HCT116 (cell line): Measurements from ENCODE around the gene COX20. TPM values are rescaled to one million over a fixed set of nuclear protein-coding genes. Genes with fewer than 3 reads are reported as not detected.
A peak's percentile ranks its signal among the peaks of the same experiment; 100 is the strongest.

Experiments
- ATAC-seq: fragments of 200-7000 bp; cut with Tn5 transposase; 2 replicates; pipeline ENCODE4 v1.9.1; 2020; ENCODE audit warnings: mild to moderate bottlenecking, moderate library complexity
- BruUV-seq: library from RNA; stranded (reverse); fragments of 400-500 nt; replicated peaks from 2 replicates; lab custom pipeline; 2021; lab: Mats Ljungman, UMichigan
- CTCF ChIA-PET: fragments of 300-600 bp; sonication (Branson Sonifier 250); formaldehyde crosslinking; loops from one replicate; lab custom pipeline; 2021; ENCODE audit warnings: antibody characterized with exemption; lab: Charles Lee
- POLR2A ChIA-PET: fragments of 300-600, 350-600 bp; sonication (Branson Sonifier 250); formaldehyde crosslinking; loops from one replicate; lab custom pipeline; 2021; ENCODE audit warnings: antibody characterized with exemption; lab: Charles Lee
- RAD21 ChIA-PET, 2 experiments: fragments of 300-600 bp; sonication (Branson Sonifier 250); formaldehyde crosslinking; loops; one replicate each; lab custom pipeline; 2023; ENCODE audit warnings: low total read pairs in 2 of 2; ENCODE audit not compliant: uncharacterized antibody in 2 of 2, unreplicated experiment in 2 of 2, low non-redundant PET in 1 of 2; lab: Charles Lee
- DNase-seq: peaks from one replicate; pipeline ENCODE4 v3.0.0-alpha.2; 2010; ENCODE audit warnings: low read depth, low spot score
- H2AFZ ChIP-seq: fragments of 200-600 bp; shearing (Covaris generic), sonication (generic); 2 replicates; pipeline ENCODE4 v1.6.1; 2017; ENCODE audit warnings: low read depth, mixed run types, mixed read lengths, antibody characterized with exemption, low read length; ENCODE audit not compliant: poor library complexity, severe bottlenecking
- H3K27ac ChIP-seq: 2 replicates; pipeline ENCODE4 v1.5.1; 2012; ENCODE audit warnings: low read depth, low read length
- H3K27me3 ChIP-seq: fragments of 200-600 bp; sonication (generic); 2 replicates; pipeline ENCODE4 v1.6.1; 2016; ENCODE audit warnings: mixed run types, low read length, mixed read lengths; ENCODE audit not compliant: insufficient read depth
- H3K36me3 ChIP-seq, 2 experiments: fragments of 200-500 bp in 1 of 2; fragments of 200-600 bp in 1 of 2; sonication (Bioruptor generic) in 1 of 2; sonication (generic) in 1 of 2; 2 replicates each; pipeline versions ENCODE4 v1.5.1 to v1.6.1; 2014 to 2016; ENCODE audit warnings: low read length in 2 of 2, inconsistent platforms in 1 of 2, mixed read lengths in 1 of 2, mixed run types in 1 of 2; ENCODE audit not compliant: insufficient read depth in 2 of 2, control insufficient read depth in 1 of 2
- H3K4me1 ChIP-seq, 2 experiments: fragments of 200-600 bp in 1 of 2; sonication (generic) in 1 of 2; 2 replicates each; pipeline versions ENCODE4 v1.5.1 to v1.6.1; 2012 to 2017; ENCODE audit warnings: low read length in 2 of 2, inconsistent platforms in 1 of 2, mild to moderate bottlenecking in 1 of 2, mixed read lengths in 1 of 2, mixed run types in 1 of 2, moderate library complexity in 1 of 2; ENCODE audit not compliant: insufficient read depth in 2 of 2, control insufficient read depth in 1 of 2
- H3K4me2 ChIP-seq: fragments of 200-600 bp; sonication (generic); 2 replicates; pipeline ENCODE4 v1.6.1; 2017; ENCODE audit warnings: mixed run types, low read length, mixed read lengths
- H3K4me3 ChIP-seq, 2 experiments: fragments of 200-600 bp in 1 of 2; sonication (generic) in 1 of 2; replicated peaks in 1 of 2; 2 replicates each; pipeline ENCODE4 v1.5.1; 2011 to 2016; ENCODE audit warnings: low read length in 2 of 2, control low read depth in 1 of 2, low read depth in 1 of 2, mild to moderate bottlenecking in 1 of 2, mixed read lengths in 1 of 2, mixed run types in 1 of 2
- H3K79me2 ChIP-seq: fragments of 200-600 bp; sonication (generic); 2 replicates; pipeline ENCODE4 v1.6.1; 2017; ENCODE audit warnings: mild to moderate bottlenecking, mixed run types, low read length, moderate library complexity, mixed read lengths; ENCODE audit not compliant: insufficient read depth
- H3K9ac ChIP-seq: fragments of 200-600 bp; sonication (generic); 2 replicates; pipeline ENCODE4 v1.6.1; 2016; ENCODE audit warnings: low read length, mixed read lengths
- H3K9me2 ChIP-seq: fragments of 200-600 bp; sonication (generic), shearing (Covaris generic); 2 replicates; pipeline ENCODE4 v1.6.1; 2017; ENCODE audit warnings: mixed run types, mild to moderate bottlenecking, moderate library complexity; ENCODE audit not compliant: insufficient read depth
- H3K9me3 ChIP-seq, 2 experiments: fragments of 200-500 bp in 1 of 2; fragments of 200-600 bp in 1 of 2; sonication (Bioruptor generic) in 1 of 2; sonication (generic) in 1 of 2; 2 replicates each; pipeline ENCODE4 v1.6.1; 2014 to 2017; ENCODE audit warnings: low read length in 2 of 2, mixed read lengths in 2 of 2, inconsistent platforms in 1 of 2, low read depth in 1 of 2, mild to moderate bottlenecking in 1 of 2, mixed run types in 1 of 2, moderate library complexity in 1 of 2; ENCODE audit not compliant: control insufficient read depth in 1 of 2, insufficient read depth in 1 of 2
- H4K20me1 ChIP-seq: fragments of 200-600 bp; sonication (generic), shearing (Covaris generic); 2 replicates; pipeline ENCODE4 v1.6.1; 2017; ENCODE audit warnings: mixed run types, mild to moderate bottlenecking, moderate library complexity; ENCODE audit not compliant: insufficient read depth
- ATF3 ChIP-seq: IDR thresholded peaks from 2 replicates; pipeline ENCODE4 v1.6.1; 2012
- CBX3 ChIP-seq: IDR thresholded peaks from 2 replicates; pipeline ENCODE4 v1.6.1; 2012; ENCODE audit warnings: low read depth
- CEBPB ChIP-seq: IDR thresholded peaks from 2 replicates; pipeline ENCODE4 v1.6.1; 2012; ENCODE audit warnings: low read depth
- EGR1 ChIP-seq: IDR thresholded peaks from 2 replicates; pipeline ENCODE4 v1.6.1; 2012; ENCODE audit warnings: low read depth
- EZH2phosphoT487 ChIP-seq: fragments of 200-600 bp; IDR thresholded peaks from 2 replicates; pipeline ENCODE4 v1.6.1; 2018; ENCODE audit warnings: antibody characterized with exemption, borderline replicate concordance
- FOSL1 ChIP-seq: IDR thresholded peaks from 2 replicates; pipeline ENCODE4 v1.6.1; 2012; ENCODE audit warnings: low read depth
- MAX ChIP-seq: IDR thresholded peaks from 2 replicates; pipeline ENCODE4 v1.6.1; 2012
- POLR2A ChIP-seq: IDR thresholded peaks from 2 replicates; pipeline ENCODE4 v1.7.0; 2011; ENCODE audit warnings: borderline replicate concordance; ENCODE audit not compliant: insufficient read depth, insufficient read length; ENCODE audit errors: extremely low read depth
- POLR2AphosphoS5 ChIP-seq: IDR thresholded peaks from 2 replicates; pipeline ENCODE4 v1.6.1; 2011; ENCODE audit warnings: mild to moderate bottlenecking, low read depth, low read length, moderate library complexity
- RAD21 ChIP-seq: IDR thresholded peaks from 2 replicates; pipeline ENCODE4 v1.6.1; 2012; ENCODE audit warnings: low read depth, mild to moderate bottlenecking
- REST ChIP-seq: IDR thresholded peaks from 2 replicates; pipeline ENCODE4 v1.6.1; 2012; ENCODE audit warnings: low read depth
- SIN3A ChIP-seq: IDR thresholded peaks from 2 replicates; pipeline ENCODE4 v1.6.1; 2012; ENCODE audit warnings: low read depth
- SP1 ChIP-seq: IDR thresholded peaks from 2 replicates; pipeline ENCODE4 v1.6.1; 2012; ENCODE audit warnings: low read depth
- SRF ChIP-seq: IDR thresholded peaks from 2 replicates; pipeline ENCODE4 v1.6.1; 2012; ENCODE audit warnings: low read depth
- TCF7L2 ChIP-seq: IDR thresholded peaks from 2 replicates; pipeline ENCODE4 v1.7.0; 2011; ENCODE audit warnings: borderline replicate concordance, inconsistent platforms; ENCODE audit not compliant: insufficient read depth, insufficient read length; ENCODE audit errors: extremely low read depth
- ZBTB33 ChIP-seq: IDR thresholded peaks from 2 replicates; pipeline ENCODE4 v1.6.1; 2011; ENCODE audit warnings: mild to moderate bottlenecking, low read length, moderate library complexity; ENCODE audit not compliant: insufficient replicate concordance; ENCODE audit errors: extremely low read depth
- ZNF274 ChIP-seq: fragments of 200-500 bp; sonication (Bioruptor generic); IDR thresholded peaks from 2 replicates; pipeline ENCODE4 v1.6.1; 2014; ENCODE audit warnings: mild to moderate bottlenecking, low read depth, low read length, inconsistent platforms
- intact Hi-C: fragments of 100-400 bp; cut with micrococcal nuclease; formaldehyde crosslinking; loops from 2 replicates; pipeline ENCODE4 v1.10.0; 2022
- total RNA-seq: library from RNA; stranded (reverse); gene quantifications from one replicate; pipeline ENCODE4 v1.2.1, GENCODE V29; 2021; ENCODE audit not compliant: unreplicated experiment

COX20 gene
- total RNA-seq, 1 experiment from 2014 or later: 48.1 TPM

- Histone ChIP-seq H3K36me3 (no peaks in the 10 kb centered on the region), H3K9me2 (no peaks in the 10 kb centered on the region), H3K27ac (no peak overlapping the region), H3K79me2 (no peaks in the 10 kb centered on the region), H3K4me1 (peaks cover 3 to 6% of the 10 kb centered on the region in 2 experiments; a peak in 3 of 4 replicates), H2AFZ (no peak overlapping the region), H4K20me1 (no peaks in the 10 kb centered on the region), H3K9me3 (no peaks in the 10 kb centered on the region), H3K4me2 (0 out of 2 replicates have a peak overlapping the region, but pooled peaks have one; percentile 12), H3K27me3 (no peaks in the 10 kb centered on the region), H3K9ac (no peak overlapping the region), H3K4me3 (no peak overlapping the region)
- ATAC-seq (no peak), DNase-seq (no peak)
- ChIA-PET POLR2A (no interaction called here), RAD21 (no interaction called here), CTCF (no interaction called here)
- BruUV-seq: no TSS peak
- intact Hi-C loops: no loop called here
- no peak for TF ChIP-seq CBX3
- no peak for TF ChIP-seq FOSL1
- TF ChIP-seq ZNF274: no peak
- no peak for TF ChIP-seq MAX
- TF ChIP-seq EZH2phosphoT487: no peak
- no peak for TF ChIP-seq TCF7L2
- no peak for TF ChIP-seq REST
- no peak for TF ChIP-seq POLR2AphosphoS5
- TF ChIP-seq RAD21: no peak
- no peak for TF ChIP-seq EGR1
- no peak for TF ChIP-seq ZBTB33
- no peak for TF ChIP-seq CEBPB
- no peak for TF ChIP-seq ATF3
- no peak for TF ChIP-seq POLR2A
- no peak for TF ChIP-seq SIN3A
- no peak for TF ChIP-seq SP1
- TF ChIP-seq SRF: no peak
Measured at GRCh38 chr1:244821134-244821533, 14.3 kb upstream of the COX20 start.
